Measurements from ENCODE around the gene IL36G. TPM values are rescaled to one million over a fixed set of nuclear protein-coding genes. Genes with fewer than 3 reads are reported as not detected.
A peak's percentile ranks its signal among the peaks of the same experiment; 100 is the strongest.

Gene IL36G
- total and polyA plus RNA-seq, 9 of the 15 experiments (the other 6 are each of a cell fraction or from before 2014, with no cell fraction given), result not detected

- FAIRE-seq (no peak), DNase-seq (ENCODE audit: extremely low read depth in 1 of 4, low spot score in 3 of 4) (no peak), ATAC-seq (no peak)
- Histone ChIP-seq H3K27me3 (ENCODE audit: control insufficient read depth in 2 of 2, insufficient read depth in 2 of 2, low read length in 2 of 2) (no peaks in the 10 kb centered on the region), H3K4me3 (no peak overlapping the region), H3K4me2 (ENCODE audit: insufficient read depth, low read length) (no peak overlapping the region), H3K9me1 (ENCODE audit: control insufficient read depth, insufficient read depth, low read length) (no peaks in the 10 kb centered on the region), H2AFZ (ENCODE audit: low read depth, low read length) (0 out of 2 replicates have a peak overlapping the region, but pooled peaks have one; percentile 18), H3K36me3 (ENCODE audit: control insufficient read depth, insufficient read depth, low read length) (no peaks in the 10 kb centered on the region), H3K27ac (ENCODE audit: extremely low read depth, low read depth, low read length) (no peak overlapping the region), H3K9ac (ENCODE audit: insufficient read depth in 1 of 2, low read depth in 2 of 2, low read length in 2 of 2) (no peak overlapping the region), H3K4me1 (replicated peaks in 1 of 2; ENCODE audit: control insufficient read depth in 2 of 2, insufficient read depth in 2 of 2, low read length in 2 of 2) (no peaks in the 10 kb centered on the region), H4K20me1 (replicated peaks; ENCODE audit: control insufficient read depth, insufficient read depth, low read length) (no peaks in the 10 kb centered on the region), H3K79me2 (ENCODE audit: control insufficient read depth, insufficient read depth, low read length) (no peaks in the 10 kb centered on the region), H3K9me3 (replicated peaks; ENCODE audit: control insufficient read depth, insufficient read depth, low read depth, low read length) (peaks cover 10% of the 10 kb centered on the region)
- ChIA-PET CTCF (ENCODE audit: low intra/inter-chr PET ratio) (no interaction called here), POLR2A (no interaction called here)
- TF ChIP-seq ZBTB34 (CRISPR knock-in tag; IDR thresholded peaks at IDR 0.05), result no peak
- TF ChIP-seq ZNF23 (CRISPR knock-in tag; IDR thresholded peaks at IDR 0.05), result no peak
- TF ChIP-seq HNRNPLL (IDR thresholded peaks at IDR 0.05; ENCODE audit: low read depth, low read length, poor library complexity, severe bottlenecking), result no peak
- no peak for TF ChIP-seq PURB (CRISPR knock-in tag; IDR thresholded peaks at IDR 0.05; ENCODE audit: low read depth)
- no peak for TF ChIP-seq SAP30 (IDR thresholded peaks at IDR 0.05; ENCODE audit: borderline replicate concordance, insufficient read depth, low read depth, low read length, poor library complexity, severe bottlenecking)
- no peak for TF ChIP-seq HDAC2 (IDR thresholded peaks at IDR 0.05)
- in situ Hi-C loops (cut with MboI) (no loop called here), intact Hi-C loops (cut with micrococcal nuclease) (no loop called here)
- no TSS peak for BruUV-seq (replicated peaks)
- WGBS (ENCODE audit: insufficient coverage, low coverage, missing lambda C conversion rate), result 0% methylated on average over 1 of the region's 1 CpG
These were observed 19.3 kb downstream of the IL36G start for GRCh38 chr2:112997151-112997550.

Measured in K562 (cell line).